Activated B cell treated with CpG ODN at 0.5 μM for 24 hours (primary cell): ENCODE measurements around the gene LCN10. TPM values are rescaled to one million over a fixed set of nuclear protein-coding genes. Genes with fewer than 3 reads are reported as not detected.

ENCODE experiments used
- ATAC-seq: fragments of 200-7000 bp; cut with Tn5 transposase; one replicate; pipeline ENCODE4 v1.10.0; 2021; ENCODE audit warnings: low read depth, mild to moderate bottlenecking, moderate library complexity
- CTCF ChIA-PET: fragments of 350-600 bp; sonication (Branson Sonifier 250); formaldehyde crosslinking; loops from one replicate; lab custom pipeline; 2021; ENCODE audit warnings: antibody characterized with exemption; lab: Charles Lee
- POLR2A ChIA-PET: fragments of 350-600 bp; sonication (Branson Sonifier 250); formaldehyde crosslinking; loops from one replicate; lab custom pipeline; 2021; ENCODE audit warnings: antibody characterized with exemption; lab: Charles Lee
- DNase-seq: peaks from one replicate; pipeline ENCODE4 v3.0.0; 2022
- H3K27ac Mint-ChIP-seq: one replicate; pipeline ENCODE4 v1.8.0; 2020; ENCODE audit warnings: mixed read lengths
- H3K27me3 Mint-ChIP-seq: one replicate; pipeline ENCODE4 v1.8.0; 2021; ENCODE audit warnings: mixed read lengths
- H3K36me3 Mint-ChIP-seq: one replicate; pipeline ENCODE4 v1.8.0; 2021; ENCODE audit warnings: low read depth, mixed read lengths
- H3K4me1 Mint-ChIP-seq: one replicate; pipeline ENCODE4 v1.8.0; 2021; ENCODE audit warnings: mixed read lengths
- H3K4me3 Mint-ChIP-seq: one replicate; pipeline ENCODE4 v1.8.0; 2020; ENCODE audit warnings: mild to moderate bottlenecking, mixed read lengths
- H3K9me3 Mint-ChIP-seq: one replicate; pipeline ENCODE4 v1.8.0; 2020; ENCODE audit warnings: mixed read lengths
- intact Hi-C: fragments of 100-400 bp; cut with micrococcal nuclease; formaldehyde crosslinking; loops from one replicate; pipeline ENCODE4 v1.15.1; 2024
- total RNA-seq: library from RNA; stranded (reverse); gene quantifications from 2 replicates; pipeline ENCODE4 v1.2.3, GENCODE V29; 2022
- TF ChIP-seq, protein P1 (sequence below): fragments of 200-600 bp; IDR thresholded peaks from one replicate; pipeline ENCODE4 v1.8.0; 2022; ENCODE audit warnings: antibody characterized with exemption, mild to moderate bottlenecking

LCN10 gene
- total RNA-seq, 1 donor from 2014 or later = 15.9 TPM

DNA sequence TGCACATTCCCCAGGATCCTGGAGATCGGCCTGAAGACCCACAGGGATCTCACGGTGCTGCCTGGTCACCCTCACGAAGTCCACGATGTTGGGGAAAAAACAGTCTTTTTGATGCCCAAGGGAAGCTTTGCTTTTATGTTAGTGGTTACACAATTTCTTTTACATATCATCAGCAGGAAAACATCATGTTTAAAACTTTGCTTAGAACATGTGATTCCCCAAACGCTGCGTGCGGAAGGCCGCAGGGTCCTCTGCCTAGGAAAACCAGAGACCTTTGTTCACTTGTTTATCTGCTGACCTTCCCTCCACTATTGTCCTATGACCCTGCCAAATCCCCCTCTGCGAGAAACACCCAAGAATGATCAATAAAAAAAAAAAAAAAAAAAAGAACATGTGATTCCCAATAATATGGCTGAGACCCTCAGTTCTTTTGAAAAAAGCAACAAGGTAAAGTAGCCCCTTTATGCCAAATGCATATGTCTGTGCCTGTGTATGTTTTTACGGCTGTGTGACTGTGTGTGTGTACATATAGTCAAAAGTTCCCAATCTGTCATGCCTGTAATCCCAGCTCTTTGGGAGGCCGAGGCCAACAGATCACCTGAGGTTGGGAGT is 44.0 kb downstream of the LCN10 start:
- Mint-ChIP-seq H3K9me3 (no peaks in the 10 kb centered on the region), H3K27me3 (peaks cover 18% of the 10 kb centered on the region), H3K4me1 (peaks cover 47% of the 10 kb centered on the region), H3K36me3 (no peaks in the 10 kb centered on the region), H3K4me3 (no peak overlapping the region), H3K27ac (no peak overlapping the region)
- POLR2A ChIA-PET = interaction anchor here (0.9 to 1.5 kb wide), 2 partner anchors 28 to 30 kb away, joined by 3 to 4 read pairs; no protein-coding TSS in a partner anchor
- DNase-seq (no peak), ATAC-seq (no peak)
- TF ChIP-seq, protein P1, sequence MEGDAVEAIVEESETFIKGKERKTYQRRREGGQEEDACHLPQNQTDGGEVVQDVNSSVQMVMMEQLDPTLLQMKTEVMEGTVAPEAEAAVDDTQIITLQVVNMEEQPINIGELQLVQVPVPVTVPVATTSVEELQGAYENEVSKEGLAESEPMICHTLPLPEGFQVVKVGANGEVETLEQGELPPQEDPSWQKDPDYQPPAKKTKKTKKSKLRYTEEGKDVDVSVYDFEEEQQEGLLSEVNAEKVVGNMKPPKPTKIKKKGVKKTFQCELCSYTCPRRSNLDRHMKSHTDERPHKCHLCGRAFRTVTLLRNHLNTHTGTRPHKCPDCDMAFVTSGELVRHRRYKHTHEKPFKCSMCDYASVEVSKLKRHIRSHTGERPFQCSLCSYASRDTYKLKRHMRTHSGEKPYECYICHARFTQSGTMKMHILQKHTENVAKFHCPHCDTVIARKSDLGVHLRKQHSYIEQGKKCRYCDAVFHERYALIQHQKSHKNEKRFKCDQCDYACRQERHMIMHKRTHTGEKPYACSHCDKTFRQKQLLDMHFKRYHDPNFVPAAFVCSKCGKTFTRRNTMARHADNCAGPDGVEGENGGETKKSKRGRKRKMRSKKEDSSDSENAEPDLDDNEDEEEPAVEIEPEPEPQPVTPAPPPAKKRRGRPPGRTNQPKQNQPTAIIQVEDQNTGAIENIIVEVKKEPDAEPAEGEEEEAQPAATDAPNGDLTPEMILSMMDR = no peak
- intact Hi-C loops = no loop called here
- CTCF ChIA-PET = no interaction called here

DNA sequence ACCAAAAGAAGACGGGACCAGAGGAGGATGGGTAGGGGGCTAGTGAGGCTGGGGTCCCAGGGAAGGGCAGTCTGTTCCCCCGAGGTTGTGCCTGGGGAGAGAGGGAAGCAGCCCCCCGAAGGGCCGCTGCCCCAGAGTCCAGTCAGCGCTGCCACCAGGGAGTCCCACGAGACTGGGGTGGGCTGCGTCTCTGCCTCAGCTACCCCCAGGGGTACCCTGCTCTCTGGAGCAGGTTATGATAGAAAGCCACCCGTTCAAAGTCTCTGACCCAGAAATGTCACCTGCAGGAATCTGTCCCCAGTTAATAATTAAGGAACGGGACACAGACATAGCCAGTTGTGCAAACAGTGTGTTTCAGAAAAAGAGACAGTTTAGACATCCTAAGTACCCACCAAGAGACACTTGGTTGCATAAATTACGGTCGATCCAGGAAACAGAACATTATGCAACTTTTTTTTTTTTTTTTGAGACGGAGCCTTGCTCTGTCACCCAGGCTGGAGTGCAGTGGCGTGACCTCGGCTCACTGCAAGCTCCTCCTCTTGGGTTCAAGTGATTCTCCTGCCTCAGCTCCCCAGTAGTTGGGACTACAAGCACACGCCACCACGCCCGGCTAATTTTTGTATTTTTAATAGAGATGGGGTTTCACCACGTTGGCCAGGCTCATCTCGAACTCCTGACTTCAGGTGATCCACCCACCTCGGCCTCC is 44.8 kb downstream of the LCN10 start:
- POLR2A ChIA-PET = interaction anchor here (1.0 to 1.5 kb wide), 2 partner anchors 29 to 30 kb away, joined by 3 to 4 read pairs; no protein-coding TSS in a partner anchor
- DNase-seq (no peak), ATAC-seq (no peak)
- H3K9me3 Mint-ChIP-seq = no peaks in the 10 kb centered on the region
- intact Hi-C loops = no loop called here
- TF ChIP-seq, protein P1 = no peak
- peaks cover 42% of the 10 kb centered on the region for H3K4me1 Mint-ChIP-seq
- CTCF ChIA-PET = no interaction called here
- H3K36me3 Mint-ChIP-seq = no peaks in the 10 kb centered on the region
- peaks cover 21% of the 10 kb centered on the region for H3K27me3 Mint-ChIP-seq
- H3K4me3 Mint-ChIP-seq = no peak overlapping the region
- no peak overlapping the region for H3K27ac Mint-ChIP-seq

DNA sequence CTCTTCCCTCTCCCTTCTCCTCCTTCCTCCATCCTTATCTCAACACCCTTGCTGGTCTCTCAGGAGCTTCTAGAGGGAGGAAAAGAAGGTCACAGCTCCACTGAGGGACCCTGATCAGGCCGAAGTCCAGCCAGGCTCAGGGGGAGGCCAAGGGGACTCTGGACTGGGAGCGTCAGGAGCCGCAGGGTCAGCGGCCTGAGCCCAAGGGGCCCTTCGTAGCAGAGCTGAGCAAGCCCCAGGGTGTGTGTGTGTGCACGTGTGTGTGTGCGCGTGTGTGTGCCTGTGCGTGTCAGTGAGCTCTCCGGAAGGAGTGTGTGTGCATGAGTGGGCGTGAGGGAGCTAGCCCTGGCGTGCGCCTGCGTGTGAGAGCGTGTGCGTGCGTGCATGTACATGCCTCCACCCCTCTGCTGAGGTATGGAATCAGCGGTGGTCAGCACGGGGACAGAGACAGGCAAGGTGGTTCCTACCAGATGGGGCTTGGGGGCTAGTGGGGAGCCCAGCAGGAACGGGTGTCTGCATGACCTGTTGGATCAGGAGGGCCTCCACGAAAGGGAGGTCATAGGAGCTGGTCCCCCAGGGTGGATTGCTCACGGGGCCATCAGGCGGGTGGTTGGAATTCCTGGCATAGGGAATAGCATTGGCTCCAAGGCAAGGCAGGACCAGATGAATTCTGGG is 45.5 kb downstream of the LCN10 start:
- POLR2A ChIA-PET = interaction anchor here (1.0 to 1.5 kb wide), 2 partner anchors 30 to 31 kb away, joined by 3 to 4 read pairs; no protein-coding TSS in a partner anchor
- intact Hi-C loops = no loop called here
- CTCF ChIA-PET = no interaction called here
- no peak for ATAC-seq
- Mint-ChIP-seq H3K36me3 (no peaks in the 10 kb centered on the region), H3K27me3 (peaks cover 23% of the 10 kb centered on the region), H3K4me1 (peaks cover 37% of the 10 kb centered on the region), H3K27ac (peak overlapping the region; percentile 24), H3K4me3 (no peak overlapping the region), H3K9me3 (no peaks in the 10 kb centered on the region)
- TF ChIP-seq, protein P1 = no peak
- DNase-seq = no peak

DNA sequence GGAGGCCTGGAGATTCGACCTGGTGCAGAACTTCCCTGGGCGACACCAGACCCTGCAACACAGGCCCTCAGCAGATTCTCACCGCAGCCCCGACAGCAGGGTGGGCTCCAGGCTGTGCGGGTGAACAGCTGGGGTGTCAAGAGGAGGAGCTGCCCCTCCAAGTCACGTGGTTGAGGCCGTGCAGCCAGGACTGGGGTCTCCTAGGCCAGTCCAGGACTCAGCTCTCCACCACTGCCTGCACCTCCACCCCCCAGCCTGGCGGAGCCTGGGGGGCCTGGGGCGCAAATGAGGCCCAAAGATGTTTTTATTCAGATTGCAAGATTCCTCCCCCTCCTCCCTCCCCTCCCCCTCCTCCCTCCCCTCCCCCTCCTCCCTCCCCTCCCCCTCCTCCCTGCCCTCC is 46.2 kb downstream of the LCN10 start:
- no peak overlapping the region for H3K4me3 Mint-ChIP-seq
- H3K4me1 Mint-ChIP-seq = peaks cover 30% of the 10 kb centered on the region
- no peaks in the 10 kb centered on the region for H3K9me3 Mint-ChIP-seq
- H3K36me3 Mint-ChIP-seq = no peaks in the 10 kb centered on the region
- ATAC-seq = no peak
- intact Hi-C loops = loop anchor here (1.0 kb wide), 1 partner anchor 29 kb away; no protein-coding TSS in a partner anchor
- H3K27me3 Mint-ChIP-seq = peaks cover 21% of the 10 kb centered on the region
- no peak overlapping the region for H3K27ac Mint-ChIP-seq
- ChIA-PET POLR2A (no interaction called here), CTCF (no interaction called here)
- DNase-seq = no peak
- TF ChIP-seq, protein P1 = no peak

DNA sequence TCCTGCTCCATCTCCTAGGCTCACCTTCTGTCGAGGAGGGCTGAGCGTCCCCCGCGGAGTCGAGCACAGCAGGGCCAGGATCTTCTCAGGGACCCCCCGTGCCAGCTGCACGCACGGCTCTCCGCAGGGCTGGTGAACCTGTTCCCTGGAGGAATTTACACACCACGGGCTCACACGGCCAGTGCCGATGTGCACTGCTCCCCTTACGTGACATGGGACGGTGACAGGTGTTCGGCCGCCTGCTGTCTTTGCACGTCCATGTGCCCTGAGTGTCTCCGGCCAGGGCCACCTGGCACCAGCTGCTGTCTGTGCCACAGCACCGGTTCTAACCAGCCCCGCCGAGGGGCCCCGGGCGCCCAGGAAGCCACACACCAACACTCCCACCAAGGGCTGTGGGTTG is 46.8 kb downstream of the LCN10 start:
- DNase-seq (no peak), ATAC-seq (no peak)
- intact Hi-C loops = loop anchor here (1.0 kb wide), 1 partner anchor 29 kb away; no protein-coding TSS in a partner anchor
- Mint-ChIP-seq H3K36me3 (no peaks in the 10 kb centered on the region), H3K4me3 (no peak overlapping the region), H3K9me3 (no peaks in the 10 kb centered on the region), H3K4me1 (peaks cover 25% of the 10 kb centered on the region), H3K27me3 (peaks cover 21% of the 10 kb centered on the region), H3K27ac (no peak overlapping the region)
- POLR2A ChIA-PET = no interaction called here
- CTCF ChIA-PET = no interaction called here
- TF ChIP-seq, protein P1 = no peak
